Camera-type eye (tissue), 1 donor: ENCODE results near the gene TBCB. TPM values are rescaled to one million over a fixed set of nuclear protein-coding genes. Genes with fewer than 3 reads are reported as not detected.

ENCODE experiments used
- total RNA-seq: library from RNA; depleted of rRNA; stranded (reverse); fragments of >200 nt; gene quantifications from one replicate; pipeline ENCODE4 v1.2.3, GENCODE V29; 2014

The TBCB gene, protein sequence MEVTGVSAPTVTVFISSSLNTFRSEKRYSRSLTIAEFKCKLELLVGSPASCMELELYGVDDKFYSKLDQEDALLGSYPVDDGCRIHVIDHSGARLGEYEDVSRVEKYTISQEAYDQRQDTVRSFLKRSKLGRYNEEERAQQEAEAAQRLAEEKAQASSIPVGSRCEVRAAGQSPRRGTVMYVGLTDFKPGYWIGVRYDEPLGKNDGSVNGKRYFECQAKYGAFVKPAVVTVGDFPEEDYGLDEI
- 134 TPM for total RNA-seq

GRCh38 chr19:36115453-36116343, at the start of gene TBCB:
TSS of gene TBCB (plus strand) at chr19:36115468. CDS start at chr19:36115561, 93 bp downstream.

DNA sequence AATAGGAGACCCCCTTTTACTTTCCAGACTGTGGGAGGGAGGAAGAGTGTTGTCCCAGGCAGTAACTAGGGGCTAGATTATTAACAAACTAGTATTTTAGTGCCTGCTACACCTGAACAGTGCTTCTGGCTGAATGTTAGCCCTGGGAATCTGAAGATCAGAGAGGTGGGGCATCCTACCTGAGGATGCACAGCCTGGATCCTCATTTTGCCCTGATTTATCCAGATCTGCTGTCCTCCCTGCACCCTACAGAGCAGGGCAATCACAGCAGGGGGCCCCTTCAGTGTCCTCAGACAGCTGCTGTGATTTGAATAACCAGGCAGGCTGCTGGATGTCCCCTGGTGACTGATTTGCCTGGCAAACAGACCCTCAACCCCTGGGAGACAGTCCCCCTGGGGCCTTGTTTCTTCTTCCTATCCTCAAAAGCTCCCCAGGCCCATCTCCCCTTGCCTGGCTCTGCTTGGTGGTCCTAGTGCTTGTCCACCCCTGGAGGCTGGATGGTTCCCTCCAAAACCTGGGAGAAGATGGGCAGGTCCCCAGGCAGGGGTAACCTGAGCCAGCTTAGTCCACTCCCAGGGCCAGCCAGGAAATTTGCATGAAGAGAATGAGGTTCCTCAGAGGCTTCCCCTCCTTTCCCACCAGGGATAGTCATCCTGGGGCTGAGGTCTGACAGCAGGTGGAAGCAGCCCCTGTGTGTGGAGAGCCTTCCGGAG, 4.6 kb upstream of the TBCB start, which contains the start of gene OVOL3:
TSS of gene OVOL3 (plus strand) at position 657 of the 713 bp plus-strand sequence. CDS start 60 bp downstream, outside the sequence.

DNA sequence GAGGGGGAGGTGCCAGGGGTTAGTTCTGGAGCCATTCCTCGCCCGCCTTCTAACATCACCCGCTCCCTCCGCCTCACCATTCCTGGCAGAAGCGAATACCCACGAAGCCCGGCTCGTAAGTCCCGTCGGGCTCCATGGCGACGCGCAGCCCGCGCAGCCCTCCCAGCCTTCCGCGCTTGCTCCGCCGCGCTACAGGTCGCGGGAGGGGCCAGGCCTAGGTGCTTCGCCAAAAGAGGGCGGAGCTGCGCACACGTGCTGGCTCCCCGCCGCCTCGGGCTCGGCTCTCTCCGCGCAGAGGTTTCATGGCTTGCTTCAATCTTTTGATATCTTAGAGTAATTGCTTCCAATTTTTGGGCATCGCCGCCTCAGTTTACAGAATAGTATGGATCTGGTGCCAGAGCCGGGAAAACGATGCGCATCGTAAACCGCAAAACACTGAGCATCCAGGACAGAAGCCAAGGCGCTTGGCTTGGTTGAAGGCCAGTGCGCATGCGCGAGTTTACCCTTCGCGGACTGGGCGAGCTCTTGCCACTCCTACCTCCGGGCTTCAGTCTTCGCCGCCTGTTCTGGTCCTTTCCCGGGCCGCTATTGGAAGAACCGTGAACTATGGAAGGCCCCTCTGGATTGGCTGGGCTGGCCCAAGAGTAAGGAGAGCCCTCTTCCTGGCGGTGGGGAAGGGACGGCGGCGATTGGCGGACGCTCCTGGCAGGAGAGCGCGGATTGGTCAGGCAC, 381 bp upstream of the TBCB start, which contains the start of gene POLR2I:
TSS of gene POLR2I (minus strand) at position 155 of the 732 bp plus-strand sequence. CDS start at position 136, 19 bp downstream.

GRCh38 chr19:36139473-36140303, 24.4 kb downstream of the TBCB start, which contains the start of gene CAPNS1:
TSS of gene CAPNS1 (plus strand) at chr19:36140066. CDS start at chr19:36141012, 946 bp downstream.

DNA sequence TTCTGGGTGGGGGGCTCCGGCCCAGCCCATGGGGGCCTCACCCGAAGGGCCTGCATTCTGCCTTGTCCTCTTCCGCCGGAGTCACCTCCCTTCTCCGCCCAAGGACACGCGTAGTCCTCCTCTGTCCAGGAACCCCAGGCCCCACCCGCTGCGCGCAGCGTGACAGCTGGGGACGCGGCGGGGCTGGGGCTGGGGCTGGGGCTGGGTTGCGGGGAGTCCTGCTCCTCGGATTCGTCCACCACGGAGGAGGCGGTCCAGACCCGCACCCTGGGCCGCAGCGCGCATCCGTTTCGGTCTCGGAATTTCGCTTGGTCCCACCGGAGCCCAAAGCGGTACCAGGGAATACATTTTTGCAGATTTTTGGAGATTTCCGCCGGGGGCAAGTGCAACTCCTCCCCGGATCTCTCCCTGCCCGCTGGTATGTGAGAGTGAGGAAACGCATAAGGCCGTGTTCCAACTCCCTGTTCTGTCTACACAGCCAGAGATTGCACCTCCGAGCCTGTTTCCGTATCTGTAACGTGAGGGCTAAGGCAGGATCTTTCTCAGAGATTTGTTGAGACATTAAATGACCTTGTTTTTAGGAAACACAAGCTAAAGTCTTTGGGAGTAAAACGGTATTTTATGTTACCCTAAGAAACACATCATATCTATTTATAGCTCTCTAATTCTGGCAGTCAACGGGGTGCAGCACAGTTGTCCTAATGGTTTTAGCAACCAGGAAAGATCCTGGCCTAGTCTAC, 37.3 kb downstream of the TBCB start, which contains the start of gene COX7A1:
TSS of gene COX7A1 (minus strand) at position 96 of the 740 bp plus-strand sequence. CDS start at position 56, 40 bp downstream.

Other genes with a start within 250 kb of the TBCB start
- gene APLP1, start 246.9 kb upstream of the TBCB start, total RNA-seq: 106 TPM
- gene NFKBID, start 214.9 kb upstream of the TBCB start, total RNA-seq: 6.8 TPM
- not detected for gene HCST, start 212.9 kb upstream of the TBCB start, total RNA-seq
- 10.4 TPM for gene TYROBP, start 207.2 kb upstream of the TBCB start, total RNA-seq
- 5.4 TPM for gene LRFN3, start 179.1 kb upstream of the TBCB start, total RNA-seq
- 32.9 TPM for gene SDHAF1, start 120.3 kb upstream of the TBCB start, total RNA-seq
- gene SYNE4, start 106.7 kb upstream of the TBCB start, total RNA-seq: not detected
- 9.4 TPM for gene ALKBH6, start 101.3 kb upstream of the TBCB start, total RNA-seq
- 34.6 TPM for gene CLIP3, start 82.6 kb upstream of the TBCB start, total RNA-seq
- 7.6 TPM for gene THAP8, start 61.2 kb upstream of the TBCB start, total RNA-seq
- 6.4 TPM for gene WDR62, start 60.6 kb upstream of the TBCB start, total RNA-seq
- gene OVOL3, start 4.3 kb upstream of the TBCB start, total RNA-seq: not detected
- gene POLR2I, start 593 bp upstream of the TBCB start, total RNA-seq: 28.0 TPM
- 123 TPM for gene CAPNS1, start 24.6 kb downstream of the TBCB start, total RNA-seq
- 3.6 TPM for gene COX7A1, start 37.0 kb downstream of the TBCB start, total RNA-seq
- 11.3 TPM for gene ZNF565, start 99.2 kb downstream of the TBCB start, total RNA-seq
- gene ZNF146, start 99.6 kb downstream of the TBCB start, total RNA-seq: 163 TPM